GM23338 (cell line): ENCODE data around the gene SMIM41. TPM values are rescaled to one million over a fixed set of nuclear protein-coding genes. Genes with fewer than 3 reads are reported as not detected.

ENCODE experiments used
- EZH2 ChIP-seq: fragments of 200-600 bp; sonication (generic); IDR thresholded peaks from one replicate; pipeline ENCODE4 v1.8.0; 2017; ENCODE audit warnings: antibody characterized with exemption, mild to moderate bottlenecking, low read depth; ENCODE audit not compliant: unreplicated experiment
- REST ChIP-seq: IDR thresholded peaks from one replicate; pipeline ENCODE4 v1.6.1; 2018; ENCODE audit warnings: antibody characterized with exemption; ENCODE audit not compliant: unreplicated experiment
- STAT1 ChIP-seq: IDR thresholded peaks from one replicate; pipeline ENCODE4 v1.6.1; 2016; ENCODE audit warnings: antibody characterized with exemption; ENCODE audit not compliant: unreplicated experiment
- ZNF114 ChIP-seq: fragments of 250-450 bp; sonication (Bioruptor Pico); IDR thresholded peaks from 2 replicates; pipeline ENCODE4 v1.5.0; 2020; ENCODE audit warnings: mild to moderate bottlenecking, moderate library complexity
- ZNF331 ChIP-seq: fragments of 250-450 bp; sonication (Bioruptor Pico); IDR thresholded peaks from 2 replicates; pipeline ENCODE4 v1.5.0; 2020; ENCODE audit warnings: low read depth, mild to moderate bottlenecking, moderate library complexity
- ZNF462 ChIP-seq: fragments of 250-450 bp; sonication (Bioruptor Pico); IDR thresholded peaks from 2 replicates; pipeline ENCODE4 v1.5.0; 2020; ENCODE audit warnings: mild to moderate bottlenecking, moderate library complexity
- polyA plus RNA-seq: library from polyadenylated mRNA; unstranded; fragments of >200 nt; fragmentation: Nextera tagmentation; extraction: Ambion mirVana; gene quantifications from 2 replicates; pipeline ENCODE4 v1.2.1, GENCODE V29; 2016
- total RNA-seq: library from RNA; depleted of rRNA; stranded (reverse); fragments of >200 nt; shearing (Covaris generic); gene quantifications from 2 replicates; pipeline ENCODE4 v1.2.3, GENCODE V29; 2014

Gene SMIM41
- total and polyA plus RNA-seq, 2 experiments from 2014 or later, result 0.66 TPM

- TF ChIP-seq ZNF462 (CRISPR knock-in tag) (no peak), ZNF331 (no peak), REST (no peak), EZH2 (no peak), STAT1 (no peak), ZNF114 (CRISPR knock-in tag) (no peak)
Measured at GRCh38 chr12:52050116-52050757, 29.3 kb upstream of the SMIM41 start (continued).
